T-helper 1 cell treated with Interleukin-12 subunit alpha and Interleukin-12 subunit beta and Interleukin-4 antibody, amounts not matched to agents 30 ng/mL and 1 ng/mL, for 36 hours (primary cell): Measurements from ENCODE around the gene LYPD1. TPM values are rescaled to one million over a fixed set of nuclear protein-coding genes. Genes with fewer than 3 reads are reported as not detected.

Experiments used
- intact Hi-C: fragments of 100-400 bp; cut with micrococcal nuclease; formaldehyde crosslinking; loops from one replicate; pipeline ENCODE4 v1.15.1; 2024
- total RNA-seq: library from RNA; stranded (reverse); gene quantifications from 2 replicates; pipeline ENCODE4 v1.2.3, GENCODE V29; 2022

LYPD1 gene
- total RNA-seq, 1 donor from 2014 or later: not detected

- intact Hi-C loops: no loop called here
Measured at GRCh38 chr2:132599556-132599955, 70.4 kb downstream of the LYPD1 start.

GRCh38 chr2:132598536-132598935, 71.5 kb downstream of the LYPD1 start:
- intact Hi-C loops: no loop called here

GRCh38 chr2:132597831-132598230, 72.2 kb downstream of the LYPD1 start:
- intact Hi-C loops: no loop called here

GRCh38 chr2:132597166-132597565, 72.8 kb downstream of the LYPD1 start:
- intact Hi-C loops: no loop called here

- intact Hi-C loops: no loop called here
Measured at GRCh38 chr2:132595693-132596092, 74.3 kb downstream of the LYPD1 start.

GRCh38 chr2:132595186-132595585, 74.8 kb downstream of the LYPD1 start:
- intact Hi-C loops: no loop called here
